ENCODE results near the gene MCC. TPM values are rescaled to one million over a fixed set of nuclear protein-coding genes. Genes with fewer than 3 reads are reported as not detected.

MCC gene
- total RNA-seq, 3 donors from 2014 or later, result 24.3 to 46.5 (median 29.4) TPM

DNA sequence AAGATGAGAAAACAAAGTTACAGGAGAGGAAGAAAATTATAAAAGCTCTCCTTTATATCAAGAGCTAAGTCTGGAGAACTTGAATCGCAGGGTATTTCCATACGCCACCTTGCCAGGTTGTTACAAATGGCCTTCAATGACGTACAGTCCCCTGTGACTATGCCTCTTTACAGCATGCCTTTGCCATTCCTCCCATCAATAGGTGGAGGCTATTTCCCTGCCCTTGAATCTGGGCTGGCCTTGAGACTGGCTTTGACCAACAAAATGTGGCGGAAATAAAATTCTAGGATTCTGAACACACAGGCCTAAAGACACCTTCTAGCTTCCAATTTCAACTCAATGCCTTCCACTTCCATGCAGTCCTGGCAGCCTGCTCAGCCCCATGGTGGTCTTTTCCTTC is 99.1 kb downstream of the MCC start:
- Histone ChIP-seq H3K27ac (no peak overlapping the region), H3K9me3 (no peaks in the 10 kb centered on the region), H3K27me3 (no peaks in the 10 kb centered on the region), H3K36me3 (no peaks in the 10 kb centered on the region), H3K4me1 (no peaks in the 10 kb centered on the region), H3K4me3 (no peak overlapping the region)
- TF ChIP-seq POLR2AphosphoS5 (IDR thresholded peaks at IDR 0.05), result no peak
- TF ChIP-seq POLR2A (IDR thresholded peaks at IDR 0.05), result no peak
- TF ChIP-seq, protein P1, sequence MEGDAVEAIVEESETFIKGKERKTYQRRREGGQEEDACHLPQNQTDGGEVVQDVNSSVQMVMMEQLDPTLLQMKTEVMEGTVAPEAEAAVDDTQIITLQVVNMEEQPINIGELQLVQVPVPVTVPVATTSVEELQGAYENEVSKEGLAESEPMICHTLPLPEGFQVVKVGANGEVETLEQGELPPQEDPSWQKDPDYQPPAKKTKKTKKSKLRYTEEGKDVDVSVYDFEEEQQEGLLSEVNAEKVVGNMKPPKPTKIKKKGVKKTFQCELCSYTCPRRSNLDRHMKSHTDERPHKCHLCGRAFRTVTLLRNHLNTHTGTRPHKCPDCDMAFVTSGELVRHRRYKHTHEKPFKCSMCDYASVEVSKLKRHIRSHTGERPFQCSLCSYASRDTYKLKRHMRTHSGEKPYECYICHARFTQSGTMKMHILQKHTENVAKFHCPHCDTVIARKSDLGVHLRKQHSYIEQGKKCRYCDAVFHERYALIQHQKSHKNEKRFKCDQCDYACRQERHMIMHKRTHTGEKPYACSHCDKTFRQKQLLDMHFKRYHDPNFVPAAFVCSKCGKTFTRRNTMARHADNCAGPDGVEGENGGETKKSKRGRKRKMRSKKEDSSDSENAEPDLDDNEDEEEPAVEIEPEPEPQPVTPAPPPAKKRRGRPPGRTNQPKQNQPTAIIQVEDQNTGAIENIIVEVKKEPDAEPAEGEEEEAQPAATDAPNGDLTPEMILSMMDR (IDR thresholded peaks at IDR 0.05), result no peak
- DNase-seq (ENCODE audit: low spot score in 2 of 2), result no peak
- intact Hi-C loops (cut with DNase I; ENCODE audit: low total_unique reads), result no loop called here

DNA sequence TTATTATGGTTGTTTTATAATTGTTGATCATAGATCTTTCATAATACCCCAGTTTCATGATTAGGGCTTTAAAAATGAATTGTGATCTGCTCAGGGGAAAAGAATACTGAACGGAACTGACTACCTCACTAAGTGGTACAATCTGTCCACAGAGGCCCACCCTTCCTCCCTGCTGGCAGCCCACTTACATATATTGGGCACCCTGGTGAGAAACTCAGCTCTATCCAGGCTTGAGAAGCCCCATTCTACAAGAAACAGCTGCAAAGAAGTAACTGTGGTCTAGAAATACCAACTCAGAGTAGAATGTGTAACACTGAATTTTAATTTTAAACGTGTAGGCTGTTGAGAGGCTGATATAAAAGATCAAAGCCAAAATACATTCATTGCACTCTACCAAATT is 100.4 kb downstream of the MCC start:
- H3K4me3 ChIP-seq, result no peak overlapping the region
- H3K27ac ChIP-seq, result no peak overlapping the region
- TF ChIP-seq POLR2AphosphoS5 (IDR thresholded peaks at IDR 0.05) (no peak), POLR2A (IDR thresholded peaks at IDR 0.05) (no peak)
- TF ChIP-seq, protein P1 (IDR thresholded peaks at IDR 0.05), result no peak
- H3K9me3 ChIP-seq, result no peaks in the 10 kb centered on the region
- no peaks in the 10 kb centered on the region for H3K27me3 ChIP-seq
- DNase-seq (ENCODE audit: low spot score in 2 of 2), result no peak
- intact Hi-C loops (cut with DNase I; ENCODE audit: low total_unique reads), result no loop called here
- no peaks in the 10 kb centered on the region for H3K4me1 ChIP-seq
- no peaks in the 10 kb centered on the region for H3K36me3 ChIP-seq

DNA sequence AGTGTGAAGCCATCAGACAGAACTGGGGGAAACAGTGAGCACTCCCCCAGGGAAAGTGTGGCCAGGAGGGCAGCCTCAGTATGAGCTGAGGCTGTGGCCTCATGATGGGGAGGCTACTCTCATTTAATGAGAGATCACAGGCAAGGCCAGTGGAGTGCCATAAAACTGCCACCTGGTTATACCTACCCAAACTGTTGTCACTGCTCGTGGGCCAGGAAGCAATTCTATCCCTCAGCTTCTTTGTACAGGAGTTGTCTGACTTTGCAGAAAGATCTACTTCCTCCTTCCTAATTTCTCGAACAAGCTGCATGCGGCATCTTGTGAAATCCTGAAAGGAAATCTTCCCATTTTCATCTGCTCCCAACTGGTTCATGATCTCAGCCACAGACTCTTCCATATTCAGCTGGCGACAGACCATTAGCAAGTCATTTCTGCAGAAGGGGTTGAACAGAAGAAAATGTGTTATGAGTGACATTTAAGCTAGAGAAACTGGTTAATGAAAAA is 103.4 kb downstream of the MCC start:
- Histone ChIP-seq H3K4me3 (no peak overlapping the region), H3K9me3 (no peaks in the 10 kb centered on the region), H3K36me3 (no peaks in the 10 kb centered on the region), H3K4me1 (no peaks in the 10 kb centered on the region), H3K27me3 (no peaks in the 10 kb centered on the region), H3K27ac (no peak overlapping the region)
- intact Hi-C loops (cut with DNase I; ENCODE audit: low total_unique reads), result no loop called here
- DNase-seq (ENCODE audit: low spot score in 2 of 2), result no peak
- TF ChIP-seq, protein P1 (IDR thresholded peaks at IDR 0.05), result no peak
- no peak for TF ChIP-seq POLR2A (IDR thresholded peaks at IDR 0.05)
- TF ChIP-seq POLR2AphosphoS5 (IDR thresholded peaks at IDR 0.05), result no peak

DNA sequence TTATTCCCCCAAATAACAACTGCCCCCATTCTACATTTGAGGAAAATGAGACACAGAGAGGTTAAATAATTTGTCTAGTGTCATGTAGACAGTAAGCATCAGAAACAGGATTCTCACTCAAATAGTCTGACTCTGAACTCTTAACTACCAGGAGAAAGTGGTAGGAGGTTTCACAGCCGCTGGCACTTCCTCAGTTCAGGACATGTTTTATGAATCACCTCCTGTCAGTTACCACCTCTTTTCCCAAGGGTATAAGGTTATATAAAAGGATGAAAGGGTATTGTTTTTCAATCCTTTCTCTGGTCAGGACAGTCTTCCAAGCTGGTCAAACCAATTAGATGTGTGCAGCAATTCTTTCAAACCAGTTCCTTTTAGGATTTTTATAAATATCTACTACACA is 105.5 kb downstream of the MCC start:
- Histone ChIP-seq H3K27me3 (no peaks in the 10 kb centered on the region), H3K4me3 (no peak overlapping the region), H3K9me3 (no peaks in the 10 kb centered on the region), H3K36me3 (no peaks in the 10 kb centered on the region), H3K4me1 (no peaks in the 10 kb centered on the region), H3K27ac (no peak overlapping the region)
- intact Hi-C loops (cut with DNase I; ENCODE audit: low total_unique reads), result no loop called here
- DNase-seq (ENCODE audit: low spot score in 2 of 2), result no peak
- TF ChIP-seq, protein P1 (IDR thresholded peaks at IDR 0.05), result no peak
- TF ChIP-seq POLR2A (IDR thresholded peaks at IDR 0.05) (no peak), POLR2AphosphoS5 (IDR thresholded peaks at IDR 0.05) (no peak)

DNA sequence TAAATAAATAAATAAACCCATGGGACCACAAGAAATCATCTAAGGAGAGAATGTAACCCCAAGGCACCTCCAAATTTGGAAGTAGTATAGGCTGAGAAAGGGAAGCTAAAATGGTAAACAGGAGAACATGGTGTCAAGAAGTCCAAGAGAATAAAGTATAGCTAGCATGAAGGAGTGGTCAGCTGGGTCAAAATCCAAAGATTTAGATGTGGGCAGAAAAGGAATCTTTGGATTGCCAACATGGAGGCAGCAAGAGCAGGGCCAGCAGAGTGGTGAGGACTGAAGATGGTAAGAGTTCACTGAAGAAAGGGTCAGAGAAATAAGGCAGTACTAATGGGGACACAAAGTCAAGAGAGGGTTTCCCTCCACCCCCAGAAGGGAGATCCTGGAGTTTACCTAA is 106.5 kb downstream of the MCC start:
- DNase-seq (ENCODE audit: low spot score in 2 of 2), result no peak
- no peak overlapping the region for H3K27ac ChIP-seq
- H3K9me3 ChIP-seq, result no peaks in the 10 kb centered on the region
- H3K4me1 ChIP-seq, result no peaks in the 10 kb centered on the region
- no peaks in the 10 kb centered on the region for H3K36me3 ChIP-seq
- H3K27me3 ChIP-seq, result no peaks in the 10 kb centered on the region
- TF ChIP-seq POLR2A (IDR thresholded peaks at IDR 0.05) (no peak), POLR2AphosphoS5 (IDR thresholded peaks at IDR 0.05) (no peak)
- TF ChIP-seq, protein P1 (IDR thresholded peaks at IDR 0.05), result no peak
- intact Hi-C loops (cut with DNase I; ENCODE audit: low total_unique reads), result no loop called here
- no peak overlapping the region for H3K4me3 ChIP-seq

All from breast epithelium (tissue), 4 donors.